Adrenal gland (tissue), 5 donors: ENCODE data around the gene ALG5.

Experiments used
- CTCF ChIP-seq, 6 experiments: fragments of 450-650 bp in 4 of 6; fragments of 200-600 bp in 2 of 6; sonication (generic) in 1 of 6; IDR thresholded peaks; 1 replicate in 5 of 6; 2 replicates in 1 of 6; pipeline versions ENCODE4 v1.5.1 to v1.8.0; 2016 to 2021; ENCODE audit warnings: antibody characterized with exemption in 6 of 6, mild to moderate bottlenecking in 2 of 6, moderate library complexity in 1 of 6
- POLR2A ChIP-seq, 2 donors: fragments of 450-650 bp; IDR thresholded peaks; one replicate each; pipeline ENCODE4 v1.6.1; 2017; ENCODE audit warnings: antibody characterized with exemption in 2 of 2, mild to moderate bottlenecking in 2 of 2, moderate library complexity in 1 of 2
- donor health status: DM: no; HTN: no; CAD: no.

GRCh38 chr13:36919171-36919832 lies 79.8 kb downstream of the ALG5 start:
- TF ChIP-seq POLR2A (IDR thresholded peaks at IDR 0.05) (no peak), CTCF (IDR thresholded peaks at IDR 0.05) (no peak)
